Measurements from ENCODE around the gene MS4A7.

The MS4A7 gene

GRCh38 chr11:60370252-60370810 lies 8.0 kb upstream of the MS4A7 start:
- TF ChIP-seq CTCF (IDR thresholded peaks at IDR 0.05; ENCODE audit: low read depth, low read length, missing control alignments) = no peak
- no peak overlapping the region for H3K4me3 ChIP-seq (replicated peaks; ENCODE audit: low read depth, low read length)
- DNase-seq (ENCODE audit: extremely low read depth, low read depth) = no peak

GRCh38 chr11:60370811-60371298 lies 7.5 kb upstream of the MS4A7 start:
- no peak for TF ChIP-seq CTCF (IDR thresholded peaks at IDR 0.05; ENCODE audit: low read depth, low read length, missing control alignments)
- no peak overlapping the region for H3K4me3 ChIP-seq (replicated peaks; ENCODE audit: low read depth, low read length)
- DNase-seq (ENCODE audit: extremely low read depth, low read depth) = no peak

GRCh38 chr11:60371386-60371785 lies 6.9 kb upstream of the MS4A7 start:
- no peak overlapping the region for H3K4me3 ChIP-seq (replicated peaks; ENCODE audit: low read depth, low read length)
- TF ChIP-seq CTCF (IDR thresholded peaks at IDR 0.05; ENCODE audit: low read depth, low read length, missing control alignments) = no peak
- DNase-seq (ENCODE audit: extremely low read depth, low read depth) = no peak

GRCh38 chr11:60371854-60372253 lies 6.5 kb upstream of the MS4A7 start:
- no peak for DNase-seq (ENCODE audit: extremely low read depth, low read depth)
- no peak for TF ChIP-seq CTCF (IDR thresholded peaks at IDR 0.05; ENCODE audit: low read depth, low read length, missing control alignments)
- H3K4me3 ChIP-seq (replicated peaks; ENCODE audit: low read depth, low read length) = no peak overlapping the region

GRCh38 chr11:60372767-60373166 lies 5.6 kb upstream of the MS4A7 start:
- no peak for TF ChIP-seq CTCF (IDR thresholded peaks at IDR 0.05; ENCODE audit: low read depth, low read length, missing control alignments)
- DNase-seq (ENCODE audit: extremely low read depth, low read depth) = no peak
- H3K4me3 ChIP-seq (replicated peaks; ENCODE audit: low read depth, low read length) = no peak overlapping the region

GRCh38 chr11:60375316-60375715 lies 3.0 kb upstream of the MS4A7 start:
- no peak for TF ChIP-seq CTCF (IDR thresholded peaks at IDR 0.05; ENCODE audit: low read depth, low read length, missing control alignments)
- H3K4me3 ChIP-seq (replicated peaks; ENCODE audit: low read depth, low read length) = no peak overlapping the region

GRCh38 chr11:60376601-60377000 lies 1.7 kb upstream of the MS4A7 start:
- H3K4me3 ChIP-seq (replicated peaks; ENCODE audit: low read depth, low read length) = no peak overlapping the region
- no peak for DNase-seq (ENCODE audit: extremely low read depth, low read depth)
- no peak for TF ChIP-seq CTCF (IDR thresholded peaks at IDR 0.05; ENCODE audit: low read depth, low read length, missing control alignments)

More at GRCh38 chr11:60375316-60375715, 3.0 kb upstream of the MS4A7 start:
- no peak for DNase-seq (ENCODE audit: extremely low read depth, low read depth)

Measured in HFF-Myc (cell line).